Osteocyte (in vitro differentiated cells): Measurements from ENCODE around the gene WDR64. TPM values are rescaled to one million over a fixed set of nuclear protein-coding genes. Genes with fewer than 3 reads are reported as not detected.

Experiments used
- DNase-seq: peaks from one replicate; pipeline ENCODE4 v3.0.0; 2021; ENCODE audit warnings: mixed read lengths; ENCODE audit not compliant: unreplicated experiment; ENCODE audit errors: extremely low spot score
- H3K27ac Mint-ChIP-seq: one replicate; pipeline ENCODE4 v1.8.0; 2021; ENCODE audit warnings: mild to moderate bottlenecking, mixed read lengths; ENCODE audit not compliant: unreplicated experiment
- H3K27me3 Mint-ChIP-seq: one replicate; pipeline ENCODE4 v1.8.0; 2021; ENCODE audit warnings: mixed read lengths; ENCODE audit not compliant: unreplicated experiment
- H3K36me3 Mint-ChIP-seq: one replicate; pipeline ENCODE4 v1.8.0; 2021; ENCODE audit warnings: mixed read lengths; ENCODE audit not compliant: unreplicated experiment
- H3K4me1 Mint-ChIP-seq: one replicate; pipeline ENCODE4 v1.8.0; 2021; ENCODE audit warnings: mixed read lengths; ENCODE audit not compliant: unreplicated experiment
- H3K4me3 Mint-ChIP-seq: one replicate; pipeline ENCODE4 v1.8.0; 2021; ENCODE audit warnings: mild to moderate bottlenecking, moderate library complexity, mixed read lengths; ENCODE audit not compliant: unreplicated experiment
- H3K9me3 Mint-ChIP-seq: one replicate; pipeline ENCODE4 v1.8.0; 2021; ENCODE audit warnings: mixed read lengths; ENCODE audit not compliant: unreplicated experiment
- CTCF ChIP-seq: fragments of 200-600 bp; sonication (generic); IDR thresholded peaks from 2 replicates; pipeline ENCODE4 v1.5.0; 2021; ENCODE audit warnings: antibody characterized with exemption, mild to moderate bottlenecking, moderate library complexity
- total RNA-seq: library from RNA; stranded (reverse); gene quantifications from 2 replicates; pipeline ENCODE4 v1.2.1, GENCODE V29; 2021

Gene WDR64
- total RNA-seq, 1 donor from 2014 or later = not detected

DNA sequence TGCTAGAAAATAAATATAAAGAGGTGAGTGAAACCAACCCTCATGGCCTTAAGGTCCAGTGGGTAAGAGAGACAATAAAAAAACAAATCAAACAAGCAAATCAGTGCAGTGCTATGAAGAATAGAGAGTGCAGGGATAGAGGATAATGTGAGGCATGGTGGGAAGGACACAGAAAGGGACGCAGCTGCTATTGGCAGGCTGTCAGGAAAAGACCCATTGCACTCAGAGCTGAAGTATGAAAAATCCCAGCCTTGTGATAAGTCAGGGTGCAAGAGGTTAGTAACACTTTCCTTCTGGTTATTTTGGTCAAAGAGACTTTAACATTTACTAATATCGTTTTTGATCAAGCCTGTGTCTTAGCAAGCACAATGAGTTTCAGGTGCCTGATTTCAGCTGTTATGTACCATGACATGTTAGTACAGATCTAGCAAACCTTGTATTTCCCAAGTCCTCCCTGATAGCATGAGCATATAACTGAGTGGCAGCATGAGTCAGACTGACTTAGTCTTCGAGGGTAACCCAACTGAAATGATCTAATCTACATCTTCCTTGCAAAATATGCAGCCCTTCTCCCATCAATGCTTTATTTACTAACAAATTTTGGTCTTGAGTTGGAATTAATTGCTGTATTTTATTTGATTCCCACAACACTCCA lies 43.6 kb upstream of the WDR64 start:
- no peaks in the 10 kb centered on the region for H3K27me3 Mint-ChIP-seq
- H3K4me3 Mint-ChIP-seq = no peak overlapping the region
- TF ChIP-seq CTCF = no peak
- no peak overlapping the region for H3K27ac Mint-ChIP-seq
- no peaks in the 10 kb centered on the region for H3K36me3 Mint-ChIP-seq
- peaks cover 49% of the 10 kb centered on the region for H3K4me1 Mint-ChIP-seq
- no peaks in the 10 kb centered on the region for H3K9me3 Mint-ChIP-seq
- no peak for DNase-seq

DNA sequence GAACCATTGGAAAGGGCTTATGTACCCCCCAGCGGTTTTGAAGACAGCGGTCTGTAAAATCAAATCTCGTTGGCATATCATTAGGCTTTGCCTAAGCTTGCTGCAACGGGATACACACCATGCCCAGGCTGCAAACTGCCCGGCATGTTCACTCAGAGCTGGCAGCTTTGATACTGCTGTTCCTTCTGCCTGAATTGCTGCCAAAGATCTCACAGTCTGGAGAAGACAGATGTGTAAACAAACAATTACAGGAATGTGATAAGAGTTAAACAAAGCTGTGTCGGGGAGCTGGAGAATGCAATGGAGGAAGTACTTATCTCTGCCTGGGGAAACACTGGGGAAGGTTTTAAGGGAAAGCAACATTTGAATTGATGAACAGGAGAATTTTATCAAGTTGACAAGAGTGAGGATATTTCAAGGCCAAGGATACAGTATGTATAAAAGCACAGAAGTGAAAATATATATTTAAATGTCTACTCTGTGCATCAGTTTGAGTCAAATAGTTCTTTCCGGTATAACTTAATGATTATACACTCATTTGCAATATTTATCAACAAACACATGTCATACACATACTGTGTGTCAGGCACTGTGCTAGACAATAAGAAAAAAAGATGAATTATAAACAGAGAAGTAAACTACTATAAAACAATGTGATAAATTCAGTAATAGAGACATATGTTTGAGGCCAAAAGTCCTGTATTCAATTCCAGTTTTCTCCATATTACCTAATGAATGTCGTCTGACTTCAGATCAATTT lies 41.8 kb upstream of the WDR64 start:
- Mint-ChIP-seq H3K27ac (no peak overlapping the region), H3K36me3 (no peaks in the 10 kb centered on the region), H3K4me3 (no peak overlapping the region), H3K27me3 (no peaks in the 10 kb centered on the region), H3K9me3 (no peaks in the 10 kb centered on the region), H3K4me1 (peaks cover 47% of the 10 kb centered on the region)
- TF ChIP-seq CTCF = no peak
- no peak for DNase-seq

GRCh38 chr1:241611063-241611462 lies 41.0 kb upstream of the WDR64 start:
- peak; percentile 71 for TF ChIP-seq CTCF
- no peaks in the 10 kb centered on the region for H3K36me3 Mint-ChIP-seq
- H3K4me1 Mint-ChIP-seq = peaks cover 47% of the 10 kb centered on the region
- no peak overlapping the region for H3K4me3 Mint-ChIP-seq
- H3K27me3 Mint-ChIP-seq = no peaks in the 10 kb centered on the region
- H3K9me3 Mint-ChIP-seq = no peaks in the 10 kb centered on the region
- H3K27ac Mint-ChIP-seq = no peak overlapping the region
- DNase-seq = no peak

GRCh38 chr1:241611736-241612135 lies 40.3 kb upstream of the WDR64 start:
- no peak for DNase-seq
- Mint-ChIP-seq H3K9me3 (no peaks in the 10 kb centered on the region), H3K27ac (no peak overlapping the region), H3K4me3 (no peak overlapping the region), H3K27me3 (no peaks in the 10 kb centered on the region), H3K36me3 (no peaks in the 10 kb centered on the region), H3K4me1 (peaks cover 44% of the 10 kb centered on the region)
- TF ChIP-seq CTCF = no peak
